ENCODE results near the gene CHRNE. TPM values are rescaled to one million over a fixed set of nuclear protein-coding genes. Genes with fewer than 3 reads are reported as not detected.

Gene CHRNE
- total and polyA plus RNA-seq, 7 donors: 0.16 to 1.1 (median 0.34) TPM

DNA sequence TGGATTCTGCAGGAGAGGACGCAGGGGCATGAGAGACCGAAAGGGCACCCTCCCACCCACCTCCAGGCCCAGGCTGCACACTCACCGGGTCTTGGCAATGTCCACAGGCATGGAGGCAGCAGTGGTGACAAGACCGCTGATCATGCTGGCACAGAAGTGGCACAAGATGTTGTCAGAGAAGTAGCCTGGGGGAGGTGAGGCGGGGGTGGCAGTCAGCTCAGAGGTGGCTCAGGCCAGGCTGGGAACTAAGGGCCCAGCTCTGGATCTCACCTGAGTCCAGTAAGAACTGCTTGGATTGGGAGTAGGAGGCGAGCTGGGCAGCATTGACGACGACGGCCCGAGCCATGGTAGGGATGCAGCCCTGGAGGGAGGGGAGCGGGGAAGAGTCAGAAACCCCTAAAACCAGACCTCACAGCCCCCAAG is 35.2 kb upstream of the CHRNE start:
- intact Hi-C loops (cut with DNase I): loop anchor here (5.0 kb wide), 2 partner anchors 44 to 139 kb away; partner anchors contain the start of gene ZFP3 (in 1 of the 2)
- TF ChIP-seq CTCF (IDR thresholded peaks at IDR 0.05): no peak
- Histone ChIP-seq H3K27me3 (ENCODE audit: insufficient read depth in 3 of 3, low read length in 2 of 3) (no peaks in the 10 kb centered on the region), H3K36me3 (ENCODE audit: insufficient read depth in 1 of 2, low read depth in 1 of 2) (peaks cover 0 to 42% of the 10 kb centered on the region in 2 donors), H3K9me3 (no peaks in the 10 kb centered on the region), H3K4me1 (peaks cover 46% of the 10 kb centered on the region), H3K27ac (peak overlapping the region; percentile 95), H3K4me3 (peak overlapping the region; percentile 80)
- 73 to 92% (median 79%) methylated on average over 11 of the region's 11 CpGs for WGBS, 3 donors
- ATAC-seq (no peak), DNase-seq (no peak)

DNA sequence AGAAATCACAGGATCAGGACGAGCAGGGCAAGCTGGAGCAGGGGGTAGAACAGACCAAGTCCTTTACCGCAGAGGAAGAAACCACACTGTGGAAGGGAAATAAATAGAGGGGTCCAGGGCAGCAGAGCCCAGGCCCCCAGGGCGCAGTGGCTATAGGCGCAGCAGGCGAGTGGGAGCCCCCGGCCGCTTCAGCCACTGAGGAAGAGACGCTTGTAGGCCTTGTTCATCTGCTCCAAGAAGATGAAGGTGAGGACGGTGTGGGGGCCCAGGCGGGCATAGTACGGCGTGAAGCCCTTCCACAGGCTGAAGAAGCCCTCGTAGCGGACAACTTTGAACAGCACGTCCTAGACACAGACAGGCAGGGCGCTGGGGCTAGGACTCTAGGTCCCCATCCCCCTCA is 34.7 kb upstream of the CHRNE start:
- TF ChIP-seq CTCF (IDR thresholded peaks at IDR 0.05): no peak
- WGBS, 3 donors: 86 to 92% (median 88%) methylated on average over 16 of the region's 16 CpGs
- peak overlapping the region; percentile 95 for H3K27ac ChIP-seq
- intact Hi-C loops (cut with DNase I): loop anchor here (5.0 kb wide), 2 partner anchors 45 to 140 kb away; partner anchors contain the start of gene ZFP3 (in 1 of the 2)
- no peak overlapping the region for H3K4me3 ChIP-seq
- H3K9me3 ChIP-seq: no peaks in the 10 kb centered on the region
- no peak for ATAC-seq
- peaks cover 46% of the 10 kb centered on the region for H3K4me1 ChIP-seq
- H3K27me3 ChIP-seq (ENCODE audit: insufficient read depth in 3 of 3, low read length in 2 of 3): no peaks in the 10 kb centered on the region
- DNase-seq: peak in 1 of 2 donors; percentile 50
- H3K36me3 ChIP-seq (ENCODE audit: insufficient read depth in 1 of 2, low read depth in 1 of 2): peaks cover 0 to 37% of the 10 kb centered on the region in 2 donors

- ATAC-seq (peak in 1 of 4 donors; percentile 23), DNase-seq (peak in 1 of 2 donors; percentile 56)
- 39 to 68% (median 47%) methylated on average over 3 of the region's 3 CpGs for WGBS, 3 donors
- TF ChIP-seq CTCF (IDR thresholded peaks at IDR 0.05): no peak
- H3K27ac ChIP-seq: peak overlapping the region; percentile 95
- peak overlapping the region; percentile 7 for H3K4me3 ChIP-seq
- H3K36me3 ChIP-seq (ENCODE audit: insufficient read depth in 1 of 2, low read depth in 1 of 2): peaks cover 0 to 30% of the 10 kb centered on the region in 2 donors
- peaks cover 43% of the 10 kb centered on the region for H3K4me1 ChIP-seq
- no peaks in the 10 kb centered on the region for H3K27me3 ChIP-seq (ENCODE audit: insufficient read depth in 3 of 3, low read length in 2 of 3)
- no peaks in the 10 kb centered on the region for H3K9me3 ChIP-seq
- intact Hi-C loops (cut with DNase I): loop anchor here (5.0 kb wide), 2 partner anchors 46 to 141 kb away; partner anchors contain the start of gene ZFP3 (in 1 of the 2)
Measured at GRCh38 chr17:4936436-4936835, 33.5 kb upstream of the CHRNE start.

DNA sequence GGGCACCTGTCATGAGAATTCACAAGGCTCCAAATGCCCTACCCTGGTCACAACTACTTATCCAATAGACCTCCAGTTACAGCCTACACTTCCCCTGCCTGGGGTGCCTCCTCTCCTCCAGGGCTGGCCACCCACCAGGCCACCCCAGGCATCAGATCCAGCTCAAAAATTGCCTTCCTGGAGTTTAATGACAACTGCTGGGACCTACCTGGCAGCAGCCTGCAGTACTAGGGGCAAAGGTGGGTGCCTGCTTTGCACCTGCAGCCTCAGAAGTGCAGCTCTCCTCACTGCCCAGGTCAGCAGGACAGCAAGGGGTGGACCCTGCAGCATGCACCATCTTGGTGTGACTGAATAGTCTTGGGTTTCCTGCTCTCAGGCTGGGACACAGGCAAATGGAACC is 32.8 kb upstream of the CHRNE start:
- ATAC-seq: no peak
- Histone ChIP-seq H3K27me3 (ENCODE audit: insufficient read depth in 3 of 3, low read length in 2 of 3) (no peaks in the 10 kb centered on the region), H3K4me1 (peaks cover 38% of the 10 kb centered on the region), H3K9me3 (no peaks in the 10 kb centered on the region), H3K27ac (no peak overlapping the region), H3K36me3 (ENCODE audit: insufficient read depth in 1 of 2, low read depth in 1 of 2) (peaks cover 0 to 38% of the 10 kb centered on the region in 2 donors), H3K4me3 (no peak overlapping the region)
- TF ChIP-seq CTCF (IDR thresholded peaks at IDR 0.05): no peak
- DNase-seq: peak in 1 of 2 donors; percentile 15
- intact Hi-C loops (cut with DNase I): loop anchor here (2.0 to 5.0 kb wide), 3 partner anchors 27 to 142 kb away; partner anchors contain the start of gene ZFP3 (in 1 of the 2)
